HEK293 (cell line): ENCODE measurements around the gene NAA35.

Experiments used
- CTCF ChIA-PET: fragments of 350-600 bp; formaldehyde crosslinking; extraction: SDS; loops from one replicate; lab custom pipeline; 2021; ENCODE audit warnings: antibody characterized with exemption; lab: Yijun Ruan, JAX
- POLR2A ChIA-PET: fragments of 300-600 bp; formaldehyde crosslinking; extraction: SDS; loops from one replicate; lab custom pipeline; 2020; ENCODE audit warnings: antibody characterized with exemption, inconsistent platforms; lab: Yijun Ruan, JAX
- H3K27ac ChIP-seq: fragments of 200-500 bp; sonication (Bioruptor generic); 2 replicates; pipeline ENCODE4 v1.5.1; 2014; ENCODE audit warnings: low read depth, low read length, control low read depth, inconsistent platforms; ENCODE audit errors: extremely low read depth
- H3K36me3 ChIP-seq, 2 experiments: fragments of 200-500 bp in 1 of 2; sonication (Bioruptor generic) in 1 of 2; 1 replicate in 1 of 2; 2 replicates in 1 of 2; pipeline ENCODE4 v1.5.1; 2014 to 2017; ENCODE audit warnings: inconsistent platforms in 2 of 2, low read length in 2 of 2; ENCODE audit not compliant: control insufficient read depth in 2 of 2, insufficient read depth in 1 of 2
- H3K4me1 ChIP-seq: fragments of 200-500 bp; sonication (Bioruptor generic); 2 replicates; pipeline ENCODE4 v1.5.1; 2014; ENCODE audit warnings: mild to moderate bottlenecking, low read length, inconsistent platforms; ENCODE audit not compliant: control insufficient read depth, insufficient read depth
- H3K4me3 ChIP-seq: 2 replicates; pipeline ENCODE4 v1.5.1; 2011; ENCODE audit warnings: low read depth, mild to moderate bottlenecking, control low read depth, low read length, moderate library complexity
- H3K9me3 ChIP-seq: fragments of 200-500 bp; sonication (Bioruptor generic); 2 replicates; pipeline ENCODE4 v1.5.1; 2014; ENCODE audit warnings: low read depth, low read length, inconsistent platforms; ENCODE audit not compliant: control insufficient read depth, insufficient read depth
- HOXD13 ChIP-seq: sonication (generic); formaldehyde crosslinking; IDR thresholded peaks from 2 replicates; pipeline ENCODE4 v1.8.0; 2022; ENCODE audit warnings: missing genetic modification reagents, borderline replicate concordance
- KLF16 ChIP-seq: fragments of 450-650 bp; formaldehyde crosslinking; IDR thresholded peaks from 2 replicates; pipeline ENCODE4 v1.5.1; 2017; ENCODE audit warnings: missing biosample characterization, missing genetic modification characterization
- KLF17 ChIP-seq: fragments of 450-650 bp; formaldehyde crosslinking; IDR thresholded peaks from 2 replicates; pipeline ENCODE4 v1.5.1; 2016; ENCODE audit warnings: missing biosample characterization, missing genetic modification characterization
- SCRT1 ChIP-seq: fragments of 450-650 bp; formaldehyde crosslinking; IDR thresholded peaks from 2 replicates; pipeline ENCODE4 v1.5.1; 2016; ENCODE audit warnings: missing biosample characterization, missing genetic modification characterization, borderline replicate concordance
- SCRT2 ChIP-seq: fragments of 450-650 bp; formaldehyde crosslinking; IDR thresholded peaks from 2 replicates; pipeline ENCODE4 v1.5.1; 2016; ENCODE audit warnings: missing biosample characterization, missing genetic modification characterization
- ZBTB1 ChIP-seq: fragments of 450-650 bp; formaldehyde crosslinking; IDR thresholded peaks from 2 replicates; pipeline ENCODE4 v1.5.1; 2016; ENCODE audit warnings: missing biosample characterization, missing genetic modification characterization
- ZBTB17 ChIP-seq: fragments of 450-650 bp; formaldehyde crosslinking; IDR thresholded peaks from 2 replicates; pipeline ENCODE4 v1.5.1; 2016; ENCODE audit warnings: missing biosample characterization, missing genetic modification characterization
- ZBTB44 ChIP-seq: fragments of 450-650 bp; IDR thresholded peaks from 2 replicates; pipeline ENCODE4 v1.5.1; 2018; ENCODE audit warnings: missing biosample characterization, mild to moderate bottlenecking, missing genetic modification characterization
- ZBTB7A ChIP-seq: fragments of 450-650 bp; formaldehyde crosslinking; IDR thresholded peaks from 2 replicates; pipeline ENCODE4 v1.5.1; 2016; ENCODE audit warnings: low read depth, missing biosample characterization, missing genetic modification characterization
- ZFP3 ChIP-seq: fragments of 450-650 bp; formaldehyde crosslinking; IDR thresholded peaks from 2 replicates; pipeline ENCODE4 v1.5.1; 2016; ENCODE audit warnings: low read depth, missing biosample characterization, missing genetic modification characterization
- ZNF138 ChIP-seq: fragments of 450-650 bp; formaldehyde crosslinking; IDR thresholded peaks from 2 replicates; pipeline ENCODE4 v1.5.1; 2016; ENCODE audit warnings: missing biosample characterization, missing genetic modification characterization, borderline replicate concordance
- ZNF175 ChIP-seq: fragments of 450-650 bp; formaldehyde crosslinking; IDR thresholded peaks from 2 replicates; pipeline ENCODE4 v1.5.1; 2016; ENCODE audit warnings: missing biosample characterization, missing genetic modification characterization
- ZNF18 ChIP-seq: fragments of 450-650 bp; formaldehyde crosslinking; IDR thresholded peaks from 2 replicates; pipeline ENCODE4 v1.5.1; 2016; ENCODE audit warnings: missing biosample characterization, missing genetic modification characterization
- ZNF19 ChIP-seq: fragments of 450-650 bp; formaldehyde crosslinking; IDR thresholded peaks from 2 replicates; pipeline ENCODE4; 2016; ENCODE audit warnings: missing biosample characterization, missing genetic modification characterization, low read depth
- ZNF214 ChIP-seq: fragments of 450-650 bp; formaldehyde crosslinking; IDR thresholded peaks from 2 replicates; pipeline ENCODE4 v1.5.1; 2017; ENCODE audit warnings: missing biosample characterization, mild to moderate bottlenecking, missing genetic modification characterization, borderline replicate concordance
- ZNF292 ChIP-seq: fragments of 450-650 bp; formaldehyde crosslinking; IDR thresholded peaks from 2 replicates; pipeline ENCODE4 v1.5.1; 2016; ENCODE audit warnings: low read depth, missing biosample characterization, missing genetic modification characterization, borderline replicate concordance
- ZNF404 ChIP-seq: fragments of 450-650 bp; formaldehyde crosslinking; IDR thresholded peaks from 2 replicates; pipeline ENCODE4 v1.5.1; 2017; ENCODE audit warnings: missing biosample characterization, missing genetic modification characterization
- ZNF433 ChIP-seq: fragments of 450-650 bp; formaldehyde crosslinking; IDR thresholded peaks from 2 replicates; pipeline ENCODE4 v1.5.1; 2016; ENCODE audit warnings: missing biosample characterization, missing genetic modification characterization, low read depth
- ZSCAN16 ChIP-seq: fragments of 450-650 bp; formaldehyde crosslinking; IDR thresholded peaks from 2 replicates; pipeline ENCODE4 v1.5.1; 2016; ENCODE audit warnings: missing biosample characterization, missing genetic modification characterization
- TF ChIP-seq, protein P1 (sequence below): fragments of 450-650 bp; formaldehyde crosslinking; IDR thresholded peaks from 2 replicates; pipeline ENCODE4 v1.5.1; 2016; ENCODE audit warnings: missing biosample characterization, missing genetic modification characterization
- TF ChIP-seq, protein P2 (sequence below): IDR thresholded peaks from 2 replicates; pipeline ENCODE4 v1.6.1; 2011; ENCODE audit warnings: mild to moderate bottlenecking, low read depth, low read length, borderline replicate concordance

NAA35 gene

DNA sequence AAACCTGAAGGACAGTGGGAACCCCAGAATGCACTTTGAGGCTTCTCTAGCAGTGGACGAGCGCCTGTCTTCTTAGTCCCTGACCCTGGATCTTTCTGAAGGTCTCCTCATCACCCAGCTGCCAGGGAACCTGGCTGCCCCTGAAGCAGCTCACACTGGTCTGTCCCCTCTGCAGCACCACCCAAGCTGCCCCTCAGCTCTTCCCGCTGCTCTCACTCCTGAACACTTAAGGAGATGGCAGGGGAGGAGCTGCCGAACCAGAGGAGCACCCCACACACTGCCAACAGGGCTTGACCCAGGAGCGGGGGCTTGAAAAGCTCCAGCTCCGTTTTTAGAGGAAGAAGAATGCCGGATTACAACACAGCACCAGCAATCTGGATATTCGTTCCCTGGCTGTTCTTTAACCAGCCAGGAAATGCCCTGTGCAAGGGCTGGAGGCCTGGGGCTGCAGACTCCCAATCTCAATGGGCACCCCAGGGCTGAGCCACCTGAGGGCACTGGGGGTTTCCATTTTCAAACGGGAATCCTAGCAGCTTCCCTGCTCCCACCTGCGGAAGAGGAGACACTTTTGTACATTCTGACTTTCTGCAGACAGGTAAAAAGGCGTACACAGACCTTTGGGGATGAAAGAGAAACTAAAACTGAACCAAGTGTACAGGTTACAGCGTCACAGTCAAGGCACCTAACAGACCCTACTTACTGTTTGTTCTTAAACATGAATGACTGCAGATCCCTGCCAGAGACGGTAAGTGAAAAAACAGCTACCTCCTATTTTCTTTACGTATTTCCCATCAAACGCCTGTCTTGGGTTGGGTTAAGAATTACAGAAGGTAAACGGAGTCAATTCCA is 122.1 kb downstream of the NAA35 start:
- Histone ChIP-seq H3K4me3 (no peak overlapping the region), H3K4me1 (no peaks in the 10 kb centered on the region), H3K9me3 (no peaks in the 10 kb centered on the region), H3K36me3 (peaks cover 0 to 14% of the 10 kb centered on the region in 2 experiments; a peak in 2 of 3 replicates), H3K27ac (no peak overlapping the region)
- no peak for TF ChIP-seq HOXD13 (CRISPR knock-in tag)
- no peak for TF ChIP-seq ZBTB1
- TF ChIP-seq ZNF19 = no peak
- TF ChIP-seq, protein P1, sequence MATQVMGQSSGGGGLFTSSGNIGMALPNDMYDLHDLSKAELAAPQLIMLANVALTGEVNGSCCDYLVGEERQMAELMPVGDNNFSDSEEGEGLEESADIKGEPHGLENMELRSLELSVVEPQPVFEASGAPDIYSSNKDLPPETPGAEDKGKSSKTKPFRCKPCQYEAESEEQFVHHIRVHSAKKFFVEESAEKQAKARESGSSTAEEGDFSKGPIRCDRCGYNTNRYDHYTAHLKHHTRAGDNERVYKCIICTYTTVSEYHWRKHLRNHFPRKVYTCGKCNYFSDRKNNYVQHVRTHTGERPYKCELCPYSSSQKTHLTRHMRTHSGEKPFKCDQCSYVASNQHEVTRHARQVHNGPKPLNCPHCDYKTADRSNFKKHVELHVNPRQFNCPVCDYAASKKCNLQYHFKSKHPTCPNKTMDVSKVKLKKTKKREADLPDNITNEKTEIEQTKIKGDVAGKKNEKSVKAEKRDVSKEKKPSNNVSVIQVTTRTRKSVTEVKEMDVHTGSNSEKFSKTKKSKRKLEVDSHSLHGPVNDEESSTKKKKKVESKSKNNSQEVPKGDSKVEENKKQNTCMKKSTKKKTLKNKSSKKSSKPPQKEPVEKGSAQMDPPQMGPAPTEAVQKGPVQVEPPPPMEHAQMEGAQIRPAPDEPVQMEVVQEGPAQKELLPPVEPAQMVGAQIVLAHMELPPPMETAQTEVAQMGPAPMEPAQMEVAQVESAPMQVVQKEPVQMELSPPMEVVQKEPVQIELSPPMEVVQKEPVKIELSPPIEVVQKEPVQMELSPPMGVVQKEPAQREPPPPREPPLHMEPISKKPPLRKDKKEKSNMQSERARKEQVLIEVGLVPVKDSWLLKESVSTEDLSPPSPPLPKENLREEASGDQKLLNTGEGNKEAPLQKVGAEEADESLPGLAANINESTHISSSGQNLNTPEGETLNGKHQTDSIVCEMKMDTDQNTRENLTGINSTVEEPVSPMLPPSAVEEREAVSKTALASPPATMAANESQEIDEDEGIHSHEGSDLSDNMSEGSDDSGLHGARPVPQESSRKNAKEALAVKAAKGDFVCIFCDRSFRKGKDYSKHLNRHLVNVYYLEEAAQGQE (tag by site-specific recombination) = no peak
- TF ChIP-seq ZNF404 (tag by site-specific recombination) = no peak
- TF ChIP-seq ZNF433 = no peak
- TF ChIP-seq ZBTB17 (tag by site-specific recombination) = no peak
- TF ChIP-seq ZNF175 (tag by site-specific recombination) = no peak
- TF ChIP-seq ZFP3 = no peak
- TF ChIP-seq ZNF214 (tag by site-specific recombination) = no peak
- no peak for TF ChIP-seq KLF17
- no peak for TF ChIP-seq KLF16
- TF ChIP-seq, protein P2, sequence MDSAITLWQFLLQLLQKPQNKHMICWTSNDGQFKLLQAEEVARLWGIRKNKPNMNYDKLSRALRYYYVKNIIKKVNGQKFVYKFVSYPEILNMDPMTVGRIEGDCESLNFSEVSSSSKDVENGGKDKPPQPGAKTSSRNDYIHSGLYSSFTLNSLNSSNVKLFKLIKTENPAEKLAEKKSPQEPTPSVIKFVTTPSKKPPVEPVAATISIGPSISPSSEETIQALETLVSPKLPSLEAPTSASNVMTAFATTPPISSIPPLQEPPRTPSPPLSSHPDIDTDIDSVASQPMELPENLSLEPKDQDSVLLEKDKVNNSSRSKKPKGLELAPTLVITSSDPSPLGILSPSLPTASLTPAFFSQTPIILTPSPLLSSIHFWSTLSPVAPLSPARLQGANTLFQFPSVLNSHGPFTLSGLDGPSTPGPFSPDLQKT = no peak
- no peak for TF ChIP-seq ZBTB7A (tag by site-specific recombination)
- no peak for TF ChIP-seq ZNF292 (tag by site-specific recombination)
- ChIA-PET POLR2A (interaction anchor here (0.5 kb wide), 1 partner anchor 237 kb away, joined by 3 read pairs; no protein-coding TSS in a partner anchor), CTCF (interaction anchor here (0.6 kb wide), 1 partner anchor 17 kb away, joined by 3 read pairs; no protein-coding TSS in a partner anchor)

GRCh38 chr9:86064220-86064619 is 123.3 kb downstream of the NAA35 start:
- CTCF ChIA-PET = no interaction called here
- no peaks in the 10 kb centered on the region for H3K4me1 ChIP-seq
- no peak overlapping the region for H3K27ac ChIP-seq
- no peak overlapping the region for H3K4me3 ChIP-seq
- POLR2A ChIA-PET = no interaction called here
- H3K36me3 ChIP-seq = peaks cover 0 to 19% of the 10 kb centered on the region in 2 experiments; a peak in 1 of 3 replicates
- no peaks in the 10 kb centered on the region for H3K9me3 ChIP-seq
- TF ChIP-seq ZSCAN16 (tag by site-specific recombination) (no peak), SCRT1 (tag by site-specific recombination) (peak; percentile 54; the same call in 1 of the 2 replicates), SCRT2 (tag by site-specific recombination) (peak; percentile 90), ZNF138 (tag by site-specific recombination) (no peak), ZBTB44 (no peak), ZNF18 (tag by site-specific recombination) (peak; percentile 84)
